ENCODE results near the gene SRGAP3.

Gene SRGAP3

DNA sequence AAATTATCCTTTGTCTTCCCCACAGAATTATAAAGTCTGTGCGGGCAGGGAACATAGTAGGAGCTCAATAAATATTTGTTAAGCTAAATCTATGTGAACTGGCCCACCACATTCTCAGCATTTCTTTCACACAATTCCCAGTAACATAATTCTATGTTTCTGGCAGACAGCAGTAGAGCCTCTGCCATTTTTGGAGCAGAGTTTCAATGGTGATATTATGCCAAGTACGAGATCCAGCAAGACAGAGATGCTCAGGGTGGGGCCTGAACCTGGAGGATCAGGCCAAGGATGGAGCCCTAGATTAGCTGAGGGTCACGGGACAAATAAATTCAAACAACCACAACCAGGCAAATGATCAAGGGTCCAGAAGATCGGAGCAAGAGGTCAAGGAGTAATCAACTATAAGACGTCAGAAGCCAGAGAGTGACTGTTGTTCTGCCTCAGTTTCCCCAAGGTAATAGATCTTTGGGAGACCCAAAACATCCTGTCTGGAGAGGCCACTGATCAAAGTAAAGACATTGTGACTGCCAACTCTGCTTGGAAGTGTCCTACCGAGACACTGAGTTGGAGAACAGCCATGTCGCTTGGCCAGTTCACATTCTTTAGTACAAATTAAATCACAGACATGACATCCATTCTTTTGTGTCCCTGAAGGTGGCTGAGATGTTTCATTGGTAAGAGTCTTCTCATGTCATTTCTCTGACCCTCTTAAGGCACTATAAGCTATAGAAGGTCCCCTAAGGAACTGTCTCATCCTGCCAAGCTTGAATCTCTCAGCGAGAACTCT, 15.4 kb downstream of the SRGAP3 start:
- H3K27ac ChIP-seq, result no peak overlapping the region
- TF ChIP-seq ZFX (IDR thresholded peaks at IDR 0.05; ENCODE audit: borderline replicate concordance), result no peak
- TF ChIP-seq, protein P1, sequence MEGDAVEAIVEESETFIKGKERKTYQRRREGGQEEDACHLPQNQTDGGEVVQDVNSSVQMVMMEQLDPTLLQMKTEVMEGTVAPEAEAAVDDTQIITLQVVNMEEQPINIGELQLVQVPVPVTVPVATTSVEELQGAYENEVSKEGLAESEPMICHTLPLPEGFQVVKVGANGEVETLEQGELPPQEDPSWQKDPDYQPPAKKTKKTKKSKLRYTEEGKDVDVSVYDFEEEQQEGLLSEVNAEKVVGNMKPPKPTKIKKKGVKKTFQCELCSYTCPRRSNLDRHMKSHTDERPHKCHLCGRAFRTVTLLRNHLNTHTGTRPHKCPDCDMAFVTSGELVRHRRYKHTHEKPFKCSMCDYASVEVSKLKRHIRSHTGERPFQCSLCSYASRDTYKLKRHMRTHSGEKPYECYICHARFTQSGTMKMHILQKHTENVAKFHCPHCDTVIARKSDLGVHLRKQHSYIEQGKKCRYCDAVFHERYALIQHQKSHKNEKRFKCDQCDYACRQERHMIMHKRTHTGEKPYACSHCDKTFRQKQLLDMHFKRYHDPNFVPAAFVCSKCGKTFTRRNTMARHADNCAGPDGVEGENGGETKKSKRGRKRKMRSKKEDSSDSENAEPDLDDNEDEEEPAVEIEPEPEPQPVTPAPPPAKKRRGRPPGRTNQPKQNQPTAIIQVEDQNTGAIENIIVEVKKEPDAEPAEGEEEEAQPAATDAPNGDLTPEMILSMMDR (IDR thresholded peaks at IDR 0.05), result no peak

DNA sequence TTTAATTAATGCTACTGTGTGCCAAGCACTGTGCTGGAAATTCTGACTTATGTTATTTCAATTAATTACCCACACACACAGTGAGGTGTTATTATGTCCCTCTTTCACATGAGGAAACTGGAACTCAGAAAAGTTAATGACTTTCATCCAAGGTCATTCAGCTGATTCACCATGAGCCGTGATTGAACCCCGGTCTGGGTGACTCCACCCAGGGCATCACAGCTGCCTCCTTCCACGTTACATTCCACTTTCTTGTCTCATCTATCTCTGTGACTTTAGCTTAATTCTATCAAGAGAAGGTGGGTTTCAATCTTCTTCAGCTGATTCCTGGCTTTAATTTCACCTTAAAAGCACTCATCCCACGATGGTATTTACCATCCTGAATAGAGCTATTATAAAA, 16.3 kb downstream of the SRGAP3 start:
- no peak overlapping the region for H3K27ac ChIP-seq
- TF ChIP-seq ZFX (IDR thresholded peaks at IDR 0.05; ENCODE audit: borderline replicate concordance), result no peak
- TF ChIP-seq, protein P1 (IDR thresholded peaks at IDR 0.05), result no peak

DNA sequence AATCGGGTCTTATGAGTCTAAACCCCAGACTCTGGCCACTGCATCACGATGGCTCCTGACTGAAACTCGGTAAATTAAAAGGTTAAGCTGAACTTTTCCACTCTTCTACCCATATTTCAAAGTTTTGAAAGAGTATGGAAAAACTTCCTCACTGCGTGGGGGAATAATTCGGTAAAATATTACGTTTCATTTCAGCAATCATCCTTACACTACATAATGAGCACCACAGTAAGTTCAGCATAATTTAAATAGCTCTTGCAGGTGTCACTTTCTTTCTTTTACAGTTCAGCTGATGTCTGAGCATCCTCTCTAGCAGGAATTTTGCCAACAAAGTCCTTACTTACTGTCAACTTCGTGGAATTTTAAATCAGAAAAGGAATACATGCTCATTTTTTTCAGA, 17.5 kb downstream of the SRGAP3 start:
- no peak for TF ChIP-seq ZFX (IDR thresholded peaks at IDR 0.05; ENCODE audit: borderline replicate concordance)
- TF ChIP-seq, protein P1 (IDR thresholded peaks at IDR 0.05), result no peak
- H3K27ac ChIP-seq, result no peak overlapping the region

DNA sequence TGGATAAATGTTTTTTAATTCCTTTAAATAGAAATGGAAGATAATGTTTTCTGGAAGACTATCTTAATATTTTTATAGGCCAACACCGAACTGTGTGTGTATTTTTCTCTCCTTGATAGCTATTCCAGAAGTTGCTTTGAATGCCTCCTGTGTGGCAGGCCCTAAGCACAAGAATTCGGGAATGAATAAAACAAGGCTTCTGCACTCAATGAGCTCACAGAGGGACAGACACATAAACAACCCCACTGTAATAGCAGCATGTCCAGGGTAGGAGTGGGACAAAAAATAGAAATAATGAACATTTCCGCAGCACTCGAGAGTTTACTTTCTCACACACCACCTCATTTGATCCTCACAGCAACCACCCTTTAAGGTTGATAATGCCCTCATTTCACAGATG, 18.0 kb downstream of the SRGAP3 start:
- no peak for TF ChIP-seq ZFX (IDR thresholded peaks at IDR 0.05; ENCODE audit: borderline replicate concordance)
- TF ChIP-seq, protein P1 (IDR thresholded peaks at IDR 0.05), result no peak
- H3K27ac ChIP-seq, result no peak overlapping the region

DNA sequence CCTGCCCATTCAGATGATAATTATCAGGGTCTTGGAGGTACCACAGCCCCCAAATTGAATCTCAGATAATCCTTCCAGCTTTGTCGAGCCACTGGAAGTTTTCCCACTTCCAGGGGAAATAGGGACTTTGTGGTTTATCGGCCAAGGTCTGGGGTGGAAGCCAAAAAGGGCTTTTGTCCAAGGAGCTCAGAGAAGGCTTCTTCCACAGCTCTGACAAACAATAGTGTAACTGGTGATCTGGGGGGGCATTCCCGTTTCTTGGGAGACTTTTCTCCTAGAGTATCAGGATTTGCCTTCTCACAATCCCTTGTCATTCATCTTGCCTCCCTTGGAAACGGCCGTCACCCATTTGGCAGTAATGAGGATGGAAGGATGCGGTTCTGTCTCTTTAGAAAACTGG, 18.4 kb downstream of the SRGAP3 start:
- no peak for TF ChIP-seq ZFX (IDR thresholded peaks at IDR 0.05; ENCODE audit: borderline replicate concordance)
- TF ChIP-seq, protein P1 (IDR thresholded peaks at IDR 0.05), result no peak
- no peak overlapping the region for H3K27ac ChIP-seq

DNA sequence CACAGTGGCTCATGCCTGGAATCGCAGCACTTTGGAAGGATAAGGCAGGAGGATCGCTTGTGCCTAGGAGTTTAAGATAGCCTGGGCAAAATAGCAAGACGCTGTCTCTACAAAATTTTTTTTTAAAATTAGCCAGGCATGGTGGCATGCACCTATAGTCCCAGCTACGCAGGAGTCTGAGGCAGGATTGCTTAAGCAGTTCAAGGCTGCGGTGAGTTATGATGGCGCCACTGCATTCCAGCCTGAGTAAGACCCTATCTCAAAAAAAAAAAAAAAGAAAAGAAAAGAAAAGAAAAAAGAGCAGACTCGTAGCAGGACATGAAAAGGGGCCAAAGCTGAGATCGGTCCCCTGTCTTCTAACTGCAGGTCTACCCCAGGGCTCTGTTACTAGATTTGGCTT, 18.9 kb downstream of the SRGAP3 start:
- TF ChIP-seq ZFX (IDR thresholded peaks at IDR 0.05; ENCODE audit: borderline replicate concordance), result no peak
- TF ChIP-seq, protein P1 (IDR thresholded peaks at IDR 0.05), result no peak
- no peak overlapping the region for H3K27ac ChIP-seq

DNA sequence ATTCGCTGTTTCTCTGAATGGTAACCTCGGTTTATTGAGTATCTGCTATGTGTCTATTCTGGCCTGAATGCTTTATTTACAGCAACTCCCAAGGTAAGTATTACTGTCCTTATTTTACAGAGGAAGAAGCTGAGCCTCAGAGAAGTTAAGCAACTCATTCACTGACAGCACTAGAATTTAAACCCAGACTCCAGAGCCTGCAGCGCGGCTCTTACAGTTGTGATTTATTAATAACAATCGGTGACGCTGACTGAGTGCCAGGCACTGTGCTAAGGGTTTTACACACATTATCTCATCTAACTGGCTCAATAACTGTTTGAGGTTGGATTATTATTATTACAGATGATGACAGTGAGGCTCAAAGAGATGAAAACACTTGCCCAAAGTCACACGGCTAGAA, 19.6 kb downstream of the SRGAP3 start:
- no peak overlapping the region for H3K27ac ChIP-seq
- no peak for TF ChIP-seq ZFX (IDR thresholded peaks at IDR 0.05; ENCODE audit: borderline replicate concordance)
- TF ChIP-seq, protein P1 (IDR thresholded peaks at IDR 0.05), result no peak
